PC-9 (cell line): ENCODE data around the gene IKZF2.

Source experiments
- EZH2 ChIP-seq: fragments of 200-600 bp; sonication (generic); IDR thresholded peaks from 2 replicates; pipeline ENCODE4 v1.8.0; 2017; ENCODE audit warnings: antibody characterized with exemption, low read depth
- TF ChIP-seq, protein P1 (sequence below): fragments of 200-600 bp; sonication (generic); conservative IDR thresholded peaks from 2 replicates; pipeline ENCODE4 v1.6.1; 2017; ENCODE audit warnings: mixed run types, antibody characterized with exemption, mild to moderate bottlenecking, moderate library complexity

DNA sequence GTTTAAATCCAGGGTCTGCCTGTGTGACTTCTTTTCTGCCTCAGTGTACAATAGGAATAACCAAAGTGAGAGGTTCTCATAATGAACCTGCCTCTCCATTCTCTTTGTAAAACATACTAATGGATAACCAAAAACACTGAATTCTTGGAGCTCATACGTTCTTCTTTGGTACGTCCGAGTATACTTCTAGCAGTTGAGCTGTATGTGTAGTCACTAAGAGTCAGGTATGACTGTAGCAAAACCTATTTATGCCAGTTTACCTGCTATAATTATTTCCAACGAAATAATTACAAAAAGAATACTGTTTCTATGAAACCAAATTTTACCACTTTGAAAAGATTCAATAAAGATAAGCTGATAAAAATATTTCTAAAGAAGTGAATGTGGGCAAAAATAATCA, 109.2 kb downstream of the IKZF2 start:
- TF ChIP-seq EZH2, result no peak
- TF ChIP-seq, protein P1, sequence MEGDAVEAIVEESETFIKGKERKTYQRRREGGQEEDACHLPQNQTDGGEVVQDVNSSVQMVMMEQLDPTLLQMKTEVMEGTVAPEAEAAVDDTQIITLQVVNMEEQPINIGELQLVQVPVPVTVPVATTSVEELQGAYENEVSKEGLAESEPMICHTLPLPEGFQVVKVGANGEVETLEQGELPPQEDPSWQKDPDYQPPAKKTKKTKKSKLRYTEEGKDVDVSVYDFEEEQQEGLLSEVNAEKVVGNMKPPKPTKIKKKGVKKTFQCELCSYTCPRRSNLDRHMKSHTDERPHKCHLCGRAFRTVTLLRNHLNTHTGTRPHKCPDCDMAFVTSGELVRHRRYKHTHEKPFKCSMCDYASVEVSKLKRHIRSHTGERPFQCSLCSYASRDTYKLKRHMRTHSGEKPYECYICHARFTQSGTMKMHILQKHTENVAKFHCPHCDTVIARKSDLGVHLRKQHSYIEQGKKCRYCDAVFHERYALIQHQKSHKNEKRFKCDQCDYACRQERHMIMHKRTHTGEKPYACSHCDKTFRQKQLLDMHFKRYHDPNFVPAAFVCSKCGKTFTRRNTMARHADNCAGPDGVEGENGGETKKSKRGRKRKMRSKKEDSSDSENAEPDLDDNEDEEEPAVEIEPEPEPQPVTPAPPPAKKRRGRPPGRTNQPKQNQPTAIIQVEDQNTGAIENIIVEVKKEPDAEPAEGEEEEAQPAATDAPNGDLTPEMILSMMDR, result no peak
